ENCODE results near the gene TMA7. TPM values are rescaled to one million over a fixed set of nuclear protein-coding genes. Genes with fewer than 3 reads are reported as not detected.
A peak's percentile ranks its signal among the peaks of the same experiment; 100 is the strongest.

The TMA7 gene
- total and polyA plus RNA-seq, 9 of the 15 experiments (the other 6 are each of a cell fraction or from before 2014, with no cell fraction given) = 209 to 1,003 (median 486) TPM

DNA sequence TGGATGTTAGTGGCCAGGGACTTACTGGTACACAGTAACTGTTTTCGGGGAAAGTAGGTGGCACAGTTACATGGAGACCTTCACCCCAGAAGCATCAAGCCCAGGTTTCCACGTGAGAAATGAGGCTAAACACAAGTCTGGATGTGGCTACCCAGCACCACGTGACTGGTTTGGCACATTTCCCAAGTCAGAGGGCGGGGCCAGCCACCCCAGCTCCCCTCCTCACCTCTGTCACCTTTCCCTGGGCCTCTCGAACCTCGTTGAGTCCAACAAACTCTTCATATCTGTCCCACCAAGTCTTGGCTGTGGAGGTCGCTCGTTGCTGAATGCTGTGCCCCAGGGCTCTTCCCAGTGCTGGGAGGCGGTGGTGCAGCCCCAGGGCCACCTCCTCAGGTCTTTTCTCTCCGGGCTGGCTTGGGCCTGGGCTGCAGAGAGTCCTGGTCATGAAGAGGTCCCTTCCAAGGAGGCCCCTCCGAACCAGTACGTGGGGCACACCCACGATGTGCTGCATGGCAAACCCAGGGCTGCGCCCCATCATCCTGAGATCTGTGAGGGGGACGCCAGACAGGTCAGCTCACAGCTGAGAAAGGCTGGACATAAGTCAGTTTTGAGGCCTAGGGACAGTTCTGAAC, 5.3 kb upstream of the TMA7 start (continued):
- TF ChIP-seq ZNF184 (CRISPR knock-in tag; IDR thresholded peaks at IDR 0.05) (no peak), NCOA4 (IDR thresholded peaks at IDR 0.05; ENCODE audit: partially characterized antibody) (no peak), CCNT2 (IDR thresholded peaks at IDR 0.05; ENCODE audit: borderline replicate concordance, extremely low read depth, insufficient read length, low read depth, low read length) (no peak), TOE1 (IDR thresholded peaks at IDR 0.05; ENCODE audit: borderline replicate concordance) (peak; percentile 74), TOE1 (CRISPR knock-in tag; IDR thresholded peaks at IDR 0.05; ENCODE audit: borderline replicate concordance, low read depth) (no peak), NFIC (IDR thresholded peaks at IDR 0.05) (peak; percentile 84), LARP7 (IDR thresholded peaks at IDR 0.05) (no peak), ADNP (tag; IDR thresholded peaks at IDR 0.05) (no peak), POU5F1 (IDR thresholded peaks at IDR 0.05; ENCODE audit: borderline replicate concordance, low read depth, low read length, partially characterized antibody) (no peak), POLR2B (IDR thresholded peaks at IDR 0.05; ENCODE audit: low read depth, partially characterized antibody) (no peak), NCOR1 (IDR thresholded peaks at IDR 0.05) (no peak), NFIX (CRISPR knock-in tag; IDR thresholded peaks at IDR 0.05; ENCODE audit: low read depth) (no peak), RAD51 (IDR thresholded peaks at IDR 0.05; ENCODE audit: borderline replicate concordance, low read depth) (peak; percentile 80), ZNF586 (CRISPR knock-in tag; conservative IDR thresholded peaks at IDR 0.05) (no peak), YBX1 (IDR thresholded peaks at IDR 0.05) (no peak), SMAD3 (CRISPR knock-in tag; conservative IDR thresholded peaks at IDR 0.05) (no peak), CBFA2T2 (conservative IDR thresholded peaks at IDR 0.05) (peak; percentile 30; the same call in 1 of the 2 replicates), ZKSCAN8 (CRISPR knock-in tag; IDR thresholded peaks at IDR 0.05) (no peak)
- TF ChIP-seq, protein P1, sequence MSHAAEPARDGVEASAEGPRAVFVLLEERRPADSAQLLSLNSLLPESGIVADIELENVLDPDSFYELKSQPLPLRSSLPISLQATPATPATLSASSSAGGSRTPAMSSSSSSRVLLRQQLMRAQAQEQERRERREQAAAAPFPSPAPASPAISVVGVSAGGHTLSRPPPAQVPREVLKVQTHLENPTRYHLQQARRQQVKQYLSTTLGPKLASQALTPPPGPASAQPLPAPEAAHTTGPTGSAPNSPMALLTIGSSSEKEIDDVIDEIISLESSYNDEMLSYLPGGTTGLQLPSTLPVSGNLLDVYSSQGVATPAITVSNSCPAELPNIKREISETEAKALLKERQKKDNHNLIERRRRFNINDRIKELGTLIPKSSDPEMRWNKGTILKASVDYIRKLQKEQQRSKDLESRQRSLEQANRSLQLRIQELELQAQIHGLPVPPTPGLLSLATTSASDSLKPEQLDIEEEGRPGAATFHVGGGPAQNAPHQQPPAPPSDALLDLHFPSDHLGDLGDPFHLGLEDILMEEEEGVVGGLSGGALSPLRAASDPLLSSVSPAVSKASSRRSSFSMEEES (CRISPR knock-in tag; IDR thresholded peaks at IDR 0.05) = peak; percentile 83
- TF ChIP-seq, protein P2, sequence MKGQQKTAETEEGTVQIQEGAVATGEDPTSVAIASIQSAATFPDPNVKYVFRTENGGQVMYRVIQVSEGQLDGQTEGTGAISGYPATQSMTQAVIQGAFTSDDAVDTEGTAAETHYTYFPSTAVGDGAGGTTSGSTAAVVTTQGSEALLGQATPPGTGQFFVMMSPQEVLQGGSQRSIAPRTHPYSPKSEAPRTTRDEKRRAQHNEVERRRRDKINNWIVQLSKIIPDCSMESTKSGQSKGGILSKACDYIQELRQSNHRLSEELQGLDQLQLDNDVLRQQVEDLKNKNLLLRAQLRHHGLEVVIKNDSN (CRISPR knock-in tag; IDR thresholded peaks at IDR 0.05) = peak; percentile 86
- TF ChIP-seq, protein P3, sequence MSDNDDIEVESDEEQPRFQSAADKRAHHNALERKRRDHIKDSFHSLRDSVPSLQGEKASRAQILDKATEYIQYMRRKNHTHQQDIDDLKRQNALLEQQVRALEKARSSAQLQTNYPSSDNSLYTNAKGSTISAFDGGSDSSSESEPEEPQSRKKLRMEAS (CRISPR knock-in tag; IDR thresholded peaks at IDR 0.05) = 0 out of 2 replicates have a peak, but pooled peaks have one; percentile 12
- TF ChIP-seq, protein P4, sequence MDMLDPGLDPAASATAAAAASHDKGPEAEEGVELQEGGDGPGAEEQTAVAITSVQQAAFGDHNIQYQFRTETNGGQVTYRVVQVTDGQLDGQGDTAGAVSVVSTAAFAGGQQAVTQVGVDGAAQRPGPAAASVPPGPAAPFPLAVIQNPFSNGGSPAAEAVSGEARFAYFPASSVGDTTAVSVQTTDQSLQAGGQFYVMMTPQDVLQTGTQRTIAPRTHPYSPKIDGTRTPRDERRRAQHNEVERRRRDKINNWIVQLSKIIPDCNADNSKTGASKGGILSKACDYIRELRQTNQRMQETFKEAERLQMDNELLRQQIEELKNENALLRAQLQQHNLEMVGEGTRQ (CRISPR knock-in tag; IDR thresholded peaks at IDR 0.05) = peak; percentile 88
- TF ChIP-seq, protein P5, sequence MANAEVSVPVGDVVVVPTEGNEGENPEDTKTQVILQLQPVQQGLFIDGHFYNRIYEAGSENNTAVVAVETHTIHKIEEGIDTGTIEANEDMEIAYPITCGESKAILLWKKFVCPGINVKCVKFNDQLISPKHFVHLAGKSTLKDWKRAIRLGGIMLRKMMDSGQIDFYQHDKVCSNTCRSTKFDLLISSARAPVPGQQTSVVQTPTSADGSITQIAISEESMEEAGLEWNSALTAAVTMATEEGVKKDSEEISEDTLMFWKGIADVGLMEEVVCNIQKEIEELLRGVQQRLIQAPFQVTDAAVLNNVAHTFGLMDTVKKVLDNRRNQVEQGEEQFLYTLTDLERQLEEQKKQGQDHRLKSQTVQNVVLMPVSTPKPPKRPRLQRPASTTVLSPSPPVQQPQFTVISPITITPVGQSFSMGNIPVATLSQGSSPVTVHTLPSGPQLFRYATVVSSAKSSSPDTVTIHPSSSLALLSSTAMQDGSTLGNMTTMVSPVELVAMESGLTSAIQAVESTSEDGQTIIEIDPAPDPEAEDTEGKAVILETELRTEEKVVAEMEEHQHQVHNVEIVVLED (CRISPR knock-in tag; IDR thresholded peaks at IDR 0.05) = no peak
- TF ChIP-seq, protein P6, sequence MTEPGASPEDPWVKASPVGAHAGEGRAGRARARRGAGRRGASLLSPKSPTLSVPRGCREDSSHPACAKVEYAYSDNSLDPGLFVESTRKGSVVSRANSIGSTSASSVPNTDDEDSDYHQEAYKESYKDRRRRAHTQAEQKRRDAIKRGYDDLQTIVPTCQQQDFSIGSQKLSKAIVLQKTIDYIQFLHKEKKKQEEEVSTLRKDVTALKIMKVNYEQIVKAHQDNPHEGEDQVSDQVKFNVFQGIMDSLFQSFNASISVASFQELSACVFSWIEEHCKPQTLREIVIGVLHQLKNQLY (CRISPR knock-in tag; conservative IDR thresholded peaks at IDR 0.05) = no peak

Measured in K562 (cell line).